GM23338 (cell line): Measurements from ENCODE around the gene SLC18B1.

Experiments used
- EZH2 ChIP-seq: fragments of 200-600 bp; sonication (generic); IDR thresholded peaks from one replicate; pipeline ENCODE4 v1.8.0; 2017; ENCODE audit warnings: antibody characterized with exemption, mild to moderate bottlenecking, low read depth; ENCODE audit not compliant: unreplicated experiment
- EZH2phosphoT487 ChIP-seq: fragments of 200-600 bp; sonication (generic); IDR thresholded peaks from one replicate; pipeline ENCODE4 v1.8.1; 2018; ENCODE audit warnings: antibody characterized with exemption; ENCODE audit not compliant: unreplicated experiment
- POLR2AphosphoS5 ChIP-seq: IDR thresholded peaks from 2 replicates; pipeline ENCODE4 v1.6.1; 2016; ENCODE audit warnings: antibody characterized with exemption, low read depth
- ZNF331 ChIP-seq: fragments of 250-450 bp; sonication (Bioruptor Pico); IDR thresholded peaks from 2 replicates; pipeline ENCODE4 v1.5.0; 2020; ENCODE audit warnings: low read depth, mild to moderate bottlenecking, moderate library complexity
- TF ChIP-seq, protein P1 (sequence below), 2 experiments: fragments of 200-600 bp in 1 of 2; sonication (generic) in 1 of 2; conservative IDR thresholded peaks; 2 replicates each; pipeline versions ENCODE4 v1.5.1 to v1.6.1; 2016 to 2017; ENCODE audit warnings: antibody characterized with exemption in 2 of 2, low read depth in 2 of 2, mild to moderate bottlenecking in 2 of 2, moderate library complexity in 1 of 2
- TF ChIP-seq, protein P2 (sequence below): IDR thresholded peaks from one replicate; pipeline ENCODE4 v1.6.1; 2018; ENCODE audit warnings: antibody characterized with exemption; ENCODE audit not compliant: unreplicated experiment

DNA sequence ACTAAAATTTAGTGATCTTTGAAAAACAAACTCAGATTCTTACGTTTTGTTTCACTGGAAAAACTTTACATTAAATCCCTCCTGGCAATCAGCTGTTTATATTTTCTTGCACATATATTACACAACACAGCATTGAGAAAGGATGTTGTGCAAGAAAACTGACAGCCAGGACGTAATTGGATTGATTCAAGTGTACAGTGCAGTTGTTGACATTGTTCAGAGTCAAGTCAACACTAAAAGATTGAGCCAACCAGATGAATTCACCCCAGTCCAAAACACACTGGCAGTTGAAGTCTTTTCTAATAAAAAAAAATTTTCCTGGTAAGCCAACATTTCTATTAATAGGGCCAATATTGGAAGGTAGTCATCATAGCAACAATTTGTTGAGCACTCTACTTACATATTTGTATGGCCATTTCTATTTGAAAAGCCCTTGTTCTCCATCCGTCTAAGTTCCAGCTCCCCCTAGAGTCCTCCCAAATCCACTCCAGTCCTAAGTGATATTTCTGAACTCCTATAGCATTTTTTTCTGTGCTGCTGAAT is 63.7 kb downstream of the SLC18B1 start:
- TF ChIP-seq, protein P1, sequence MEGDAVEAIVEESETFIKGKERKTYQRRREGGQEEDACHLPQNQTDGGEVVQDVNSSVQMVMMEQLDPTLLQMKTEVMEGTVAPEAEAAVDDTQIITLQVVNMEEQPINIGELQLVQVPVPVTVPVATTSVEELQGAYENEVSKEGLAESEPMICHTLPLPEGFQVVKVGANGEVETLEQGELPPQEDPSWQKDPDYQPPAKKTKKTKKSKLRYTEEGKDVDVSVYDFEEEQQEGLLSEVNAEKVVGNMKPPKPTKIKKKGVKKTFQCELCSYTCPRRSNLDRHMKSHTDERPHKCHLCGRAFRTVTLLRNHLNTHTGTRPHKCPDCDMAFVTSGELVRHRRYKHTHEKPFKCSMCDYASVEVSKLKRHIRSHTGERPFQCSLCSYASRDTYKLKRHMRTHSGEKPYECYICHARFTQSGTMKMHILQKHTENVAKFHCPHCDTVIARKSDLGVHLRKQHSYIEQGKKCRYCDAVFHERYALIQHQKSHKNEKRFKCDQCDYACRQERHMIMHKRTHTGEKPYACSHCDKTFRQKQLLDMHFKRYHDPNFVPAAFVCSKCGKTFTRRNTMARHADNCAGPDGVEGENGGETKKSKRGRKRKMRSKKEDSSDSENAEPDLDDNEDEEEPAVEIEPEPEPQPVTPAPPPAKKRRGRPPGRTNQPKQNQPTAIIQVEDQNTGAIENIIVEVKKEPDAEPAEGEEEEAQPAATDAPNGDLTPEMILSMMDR (conservative IDR thresholded peaks at IDR 0.05; ENCODE audit: low read depth in 2 of 2): peak; percentile 53 to 55; a peak in 3 of 4 replicates
- TF ChIP-seq EZH2phosphoT487 (no peak), ZNF331 (no peak), POLR2AphosphoS5 (no peak), EZH2 (no peak)
- TF ChIP-seq, protein P2, sequence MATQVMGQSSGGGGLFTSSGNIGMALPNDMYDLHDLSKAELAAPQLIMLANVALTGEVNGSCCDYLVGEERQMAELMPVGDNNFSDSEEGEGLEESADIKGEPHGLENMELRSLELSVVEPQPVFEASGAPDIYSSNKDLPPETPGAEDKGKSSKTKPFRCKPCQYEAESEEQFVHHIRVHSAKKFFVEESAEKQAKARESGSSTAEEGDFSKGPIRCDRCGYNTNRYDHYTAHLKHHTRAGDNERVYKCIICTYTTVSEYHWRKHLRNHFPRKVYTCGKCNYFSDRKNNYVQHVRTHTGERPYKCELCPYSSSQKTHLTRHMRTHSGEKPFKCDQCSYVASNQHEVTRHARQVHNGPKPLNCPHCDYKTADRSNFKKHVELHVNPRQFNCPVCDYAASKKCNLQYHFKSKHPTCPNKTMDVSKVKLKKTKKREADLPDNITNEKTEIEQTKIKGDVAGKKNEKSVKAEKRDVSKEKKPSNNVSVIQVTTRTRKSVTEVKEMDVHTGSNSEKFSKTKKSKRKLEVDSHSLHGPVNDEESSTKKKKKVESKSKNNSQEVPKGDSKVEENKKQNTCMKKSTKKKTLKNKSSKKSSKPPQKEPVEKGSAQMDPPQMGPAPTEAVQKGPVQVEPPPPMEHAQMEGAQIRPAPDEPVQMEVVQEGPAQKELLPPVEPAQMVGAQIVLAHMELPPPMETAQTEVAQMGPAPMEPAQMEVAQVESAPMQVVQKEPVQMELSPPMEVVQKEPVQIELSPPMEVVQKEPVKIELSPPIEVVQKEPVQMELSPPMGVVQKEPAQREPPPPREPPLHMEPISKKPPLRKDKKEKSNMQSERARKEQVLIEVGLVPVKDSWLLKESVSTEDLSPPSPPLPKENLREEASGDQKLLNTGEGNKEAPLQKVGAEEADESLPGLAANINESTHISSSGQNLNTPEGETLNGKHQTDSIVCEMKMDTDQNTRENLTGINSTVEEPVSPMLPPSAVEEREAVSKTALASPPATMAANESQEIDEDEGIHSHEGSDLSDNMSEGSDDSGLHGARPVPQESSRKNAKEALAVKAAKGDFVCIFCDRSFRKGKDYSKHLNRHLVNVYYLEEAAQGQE: no peak
